Stimulated activated CD8-positive, alpha-beta memory T cell treated with anti-CD3 and anti-CD28 coated beads, Interleukin-4, amount 100 ng/mL, for 24 hours (primary cell): ENCODE results near the gene STAC.

Experiments used
- DNase-seq: peaks from one replicate; pipeline ENCODE4 v3.0.0-alpha.2; 2020; ENCODE audit warnings: low read depth

The STAC gene, protein sequence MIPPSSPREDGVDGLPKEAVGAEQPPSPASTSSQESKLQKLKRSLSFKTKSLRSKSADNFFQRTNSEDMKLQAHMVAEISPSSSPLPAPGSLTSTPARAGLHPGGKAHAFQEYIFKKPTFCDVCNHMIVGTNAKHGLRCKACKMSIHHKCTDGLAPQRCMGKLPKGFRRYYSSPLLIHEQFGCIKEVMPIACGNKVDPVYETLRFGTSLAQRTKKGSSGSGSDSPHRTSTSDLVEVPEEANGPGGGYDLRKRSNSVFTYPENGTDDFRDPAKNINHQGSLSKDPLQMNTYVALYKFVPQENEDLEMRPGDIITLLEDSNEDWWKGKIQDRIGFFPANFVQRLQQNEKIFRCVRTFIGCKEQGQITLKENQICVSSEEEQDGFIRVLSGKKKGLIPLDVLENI

DNA sequence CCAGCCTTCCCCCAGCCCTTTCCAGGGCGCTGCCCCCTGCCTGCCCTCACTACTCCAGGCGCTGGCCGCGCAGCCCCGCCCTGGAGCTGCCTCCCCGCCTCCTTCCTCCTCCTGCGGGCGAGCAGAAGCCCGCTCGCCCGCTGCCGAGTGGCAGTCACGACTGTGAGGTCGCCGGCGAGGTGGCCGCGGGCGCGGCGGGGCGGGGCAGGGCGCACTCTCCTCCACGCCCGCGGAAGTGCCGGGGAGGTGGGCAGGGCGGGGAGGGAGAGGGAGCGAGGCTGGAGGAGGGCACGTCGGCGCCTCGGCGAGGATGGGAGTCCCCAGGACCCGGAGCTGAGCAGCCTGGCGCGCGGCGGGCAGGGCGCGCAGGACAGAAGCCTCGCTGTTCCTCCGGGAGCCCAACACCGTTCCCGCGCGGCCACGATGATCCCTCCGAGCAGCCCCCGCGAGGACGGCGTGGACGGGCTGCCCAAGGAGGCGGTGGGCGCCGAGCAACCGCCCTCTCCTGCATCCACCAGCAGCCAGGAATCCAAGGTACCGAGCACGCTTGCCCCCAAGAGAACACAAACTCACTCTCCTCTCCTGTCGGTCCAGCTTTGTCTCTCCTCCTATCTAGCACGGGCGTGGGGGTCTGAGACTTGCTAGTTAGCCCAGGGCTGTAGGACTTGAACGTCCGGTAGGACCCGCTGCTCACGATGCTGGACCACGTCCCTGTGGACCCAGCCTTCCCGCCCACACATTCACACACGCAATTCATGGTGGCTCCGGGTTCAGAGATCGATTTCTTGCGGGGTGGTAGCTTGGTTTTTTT lies at the start of gene STAC:
Gene STAC, plus strand, starts transcription at position 284 of the 811 bp plus-strand sequence. Its CDS starts 140 bp downstream, at position 424.
- no peak for DNase-seq

DNA sequence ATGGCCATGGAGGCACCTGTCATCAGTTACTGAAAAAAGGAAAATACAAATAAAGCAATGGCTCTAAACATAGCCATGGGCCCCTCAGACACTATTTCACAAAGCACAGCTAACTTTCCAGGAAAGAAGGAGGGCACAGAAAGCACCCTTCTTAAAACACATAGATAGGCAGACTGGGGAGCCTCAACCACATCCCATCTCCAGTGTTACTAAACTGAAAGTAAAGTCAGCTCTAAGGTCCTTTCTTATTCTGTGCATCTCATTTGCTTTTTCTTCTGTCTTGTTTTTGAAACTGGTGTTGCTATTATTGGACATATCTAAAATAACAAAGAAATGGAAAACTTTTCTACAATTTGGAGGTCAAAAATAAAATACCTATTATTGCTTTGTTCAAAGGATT lies 48.2 kb upstream of the STAC start:
- DNase-seq: no peak

DNA sequence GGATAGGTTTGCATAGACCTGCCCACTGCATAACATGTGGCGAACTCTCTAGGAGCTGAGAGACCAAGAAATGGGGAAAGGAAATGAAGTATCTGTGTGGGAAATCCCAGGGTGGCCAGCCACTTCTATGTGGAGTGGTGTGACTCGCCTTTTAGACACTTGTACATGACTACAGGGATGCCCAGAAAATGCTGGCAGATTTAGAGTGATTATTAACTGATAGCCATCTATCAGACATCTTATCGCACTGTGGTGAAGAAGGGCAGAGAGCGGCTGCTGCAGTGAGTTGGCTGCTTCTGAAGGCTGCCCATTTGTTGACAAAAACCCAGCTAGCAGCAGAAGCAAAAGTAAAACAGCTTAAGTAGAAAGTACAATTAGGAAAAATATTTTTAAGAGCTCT lies 18.1 kb upstream of the STAC start:
- no peak for DNase-seq

DNA sequence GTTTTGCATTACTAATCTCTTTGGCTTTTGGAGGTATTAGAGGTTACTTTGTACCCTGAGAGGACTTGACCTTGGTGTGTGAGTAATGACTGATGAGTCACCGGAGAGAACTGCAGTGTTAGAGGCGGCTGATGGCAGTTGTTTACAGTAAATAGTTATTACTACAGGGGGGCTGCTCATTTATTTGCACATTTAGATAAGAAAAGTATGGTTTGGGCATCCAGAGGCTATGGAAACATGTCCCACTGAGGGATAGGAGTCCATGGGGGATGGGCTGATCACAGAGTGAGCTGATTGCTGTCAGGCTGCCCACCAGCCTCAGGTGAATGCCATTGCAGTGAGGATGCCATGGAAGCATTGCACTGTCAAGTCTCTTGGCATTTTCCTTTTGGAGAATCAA lies 17.3 kb upstream of the STAC start:
- no peak for DNase-seq

DNA sequence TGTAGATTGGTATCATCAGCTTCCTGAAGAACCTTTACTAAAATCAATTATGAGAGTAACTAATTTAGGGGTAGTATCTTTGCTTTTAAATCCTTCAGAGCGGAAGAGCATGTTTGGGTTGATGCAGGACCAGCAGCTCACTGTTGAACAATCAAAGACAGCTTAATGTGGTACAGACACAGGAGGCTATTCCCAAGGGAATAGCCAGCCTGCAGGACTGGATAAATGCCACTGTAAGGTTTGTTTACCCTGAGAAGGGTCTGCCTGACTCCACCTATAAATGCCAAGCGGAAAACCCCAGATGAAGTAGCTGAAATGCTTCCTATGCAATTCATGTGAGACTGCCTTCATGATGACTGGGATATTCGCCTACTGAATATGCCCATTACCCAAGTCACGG lies 16.0 kb upstream of the STAC start:
- no peak for DNase-seq

DNA sequence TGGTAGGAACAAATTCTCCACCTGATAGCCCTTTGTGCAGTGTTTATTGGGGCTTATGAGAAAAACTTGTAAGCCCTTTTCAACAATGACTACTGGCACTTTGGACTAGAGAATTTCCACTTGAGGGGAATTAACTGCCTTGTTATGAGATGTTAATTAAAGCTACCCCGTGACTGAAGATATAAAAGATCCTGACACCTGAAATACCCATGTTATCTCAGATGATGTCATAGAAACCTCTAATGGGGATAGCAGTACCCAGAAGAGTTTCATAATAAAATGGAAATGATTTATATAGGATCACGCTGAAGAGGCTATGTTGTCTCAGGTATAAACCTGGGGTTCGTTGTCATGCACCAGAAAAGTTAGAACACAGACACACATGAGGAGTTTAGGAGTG lies 14.5 kb upstream of the STAC start:
- DNase-seq: no peak

DNA sequence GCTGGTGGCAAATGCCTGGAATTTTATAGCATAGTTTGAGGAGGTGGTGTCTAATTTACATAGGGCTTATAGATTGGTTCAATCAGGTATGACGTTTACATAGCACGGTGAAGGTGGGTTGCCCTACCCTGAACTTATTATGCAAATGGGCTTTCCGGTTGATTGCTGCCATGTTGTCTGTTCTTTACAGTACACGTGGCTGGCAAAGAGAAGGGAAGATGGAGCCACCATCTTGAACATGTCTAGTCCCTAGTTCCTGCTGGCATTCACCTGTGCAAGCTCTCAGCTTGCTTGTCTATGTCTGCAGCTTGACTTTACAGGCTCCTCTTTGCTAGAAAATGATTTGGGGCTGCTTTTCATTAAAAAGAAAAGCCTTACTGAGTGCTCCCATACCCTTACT lies 14.0 kb upstream of the STAC start:
- DNase-seq: no peak

DNA sequence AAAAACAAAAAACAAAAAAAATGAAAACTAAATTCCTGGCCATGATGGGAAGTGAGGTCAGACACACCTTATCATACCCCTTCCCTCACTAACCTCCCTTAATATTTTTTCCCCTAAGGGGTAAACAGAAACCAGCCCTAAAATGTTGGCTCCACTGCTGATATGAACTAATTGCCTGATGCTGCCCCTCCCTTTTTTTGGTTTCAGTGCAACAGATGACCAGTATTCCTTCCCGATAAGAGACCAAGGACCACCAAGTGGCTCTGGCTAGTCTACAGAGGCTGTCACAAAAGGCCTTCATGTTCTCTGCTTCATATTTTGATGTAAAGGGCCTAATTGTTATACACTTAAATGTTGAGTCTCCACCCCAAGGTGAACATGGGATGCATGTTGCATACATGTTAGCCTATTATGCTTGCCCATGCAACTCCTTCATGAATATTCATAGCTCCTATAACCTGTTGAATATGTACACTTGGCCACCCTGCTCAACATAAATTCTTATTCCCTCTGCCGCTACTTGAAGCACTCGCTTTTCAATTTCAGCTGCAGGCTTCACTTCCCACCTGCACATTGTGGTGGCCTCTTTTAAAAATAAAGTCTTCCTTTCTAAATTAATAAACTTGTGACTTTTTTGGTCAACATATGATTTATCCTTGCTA lies 12.3 kb upstream of the STAC start:
- no peak for DNase-seq

DNA sequence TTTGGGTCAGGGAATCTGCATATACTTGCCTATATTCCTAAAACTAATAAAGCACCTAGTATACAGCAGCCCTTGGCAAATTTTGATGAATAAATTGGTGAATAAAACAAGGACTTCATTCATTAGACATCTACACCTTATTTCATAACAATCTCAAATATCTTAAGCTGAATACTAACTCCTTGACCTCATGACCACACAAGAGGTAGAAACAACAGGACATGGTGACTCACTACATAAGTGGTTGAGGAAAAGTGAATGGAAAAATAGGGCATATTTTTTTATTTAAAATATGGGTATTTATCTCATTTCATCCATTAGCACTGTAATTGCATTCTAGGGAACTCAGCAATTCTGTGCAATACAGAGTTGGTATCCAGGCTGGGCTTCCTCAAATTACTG lies 7.8 kb upstream of the STAC start:
- DNase-seq: no peak

DNA sequence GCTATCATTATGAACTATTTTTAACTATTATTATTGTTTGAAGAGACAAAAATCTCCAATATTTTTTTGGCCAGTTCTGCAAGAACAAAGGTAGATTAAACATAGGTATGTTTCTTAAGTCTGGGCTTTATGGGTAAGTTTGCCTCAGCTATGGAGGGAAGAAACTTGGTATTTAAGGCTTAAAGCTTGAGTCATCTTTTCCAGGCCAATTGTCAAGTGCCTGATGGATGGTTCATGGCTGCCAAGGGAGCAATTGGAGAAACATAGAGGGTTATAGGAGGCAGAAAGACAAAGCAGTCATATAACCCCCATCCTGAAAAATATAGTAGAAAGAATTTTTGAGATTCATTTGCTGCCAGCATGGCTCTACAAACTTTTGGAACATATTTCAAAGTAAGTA lies 7.2 kb upstream of the STAC start:
- DNase-seq: no peak

DNA sequence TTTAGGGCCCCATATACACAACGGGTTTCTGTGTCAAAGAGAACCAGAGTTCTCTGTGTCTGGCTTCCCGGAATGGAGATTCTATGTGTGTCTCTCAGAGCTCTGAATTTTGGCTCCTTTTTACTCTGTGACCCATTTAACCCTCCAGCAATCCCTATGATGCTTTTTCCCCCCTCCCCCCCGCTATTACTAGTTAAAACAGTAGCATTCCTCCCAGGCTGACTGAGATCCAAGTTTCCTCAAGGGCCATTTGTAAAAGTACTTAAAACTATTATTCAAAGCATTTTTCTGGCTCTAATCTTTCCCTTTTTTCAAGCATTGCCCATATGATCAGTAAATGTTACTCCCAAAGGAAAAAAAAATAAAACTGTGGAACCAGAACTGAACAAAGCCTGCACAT lies 6.6 kb upstream of the STAC start:
- DNase-seq: no peak

DNA sequence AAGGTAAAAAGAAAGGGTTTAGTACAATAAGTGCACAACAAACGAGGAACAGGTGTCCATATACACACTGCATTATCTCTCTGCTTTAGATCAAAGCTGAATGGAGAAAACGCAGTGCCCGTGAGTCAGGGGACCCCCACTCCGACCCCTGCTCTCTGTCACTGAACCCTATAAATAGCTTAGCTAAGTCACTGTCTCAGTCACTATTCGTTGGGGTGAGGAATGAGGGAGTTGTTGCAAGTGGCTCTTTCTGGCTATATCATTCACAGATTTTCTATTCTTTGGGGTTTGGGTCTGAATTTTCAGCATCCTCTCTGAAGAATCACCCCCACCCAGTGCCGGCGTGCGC lies 458 bp upstream of the STAC start:
- no peak for DNase-seq

DNA sequence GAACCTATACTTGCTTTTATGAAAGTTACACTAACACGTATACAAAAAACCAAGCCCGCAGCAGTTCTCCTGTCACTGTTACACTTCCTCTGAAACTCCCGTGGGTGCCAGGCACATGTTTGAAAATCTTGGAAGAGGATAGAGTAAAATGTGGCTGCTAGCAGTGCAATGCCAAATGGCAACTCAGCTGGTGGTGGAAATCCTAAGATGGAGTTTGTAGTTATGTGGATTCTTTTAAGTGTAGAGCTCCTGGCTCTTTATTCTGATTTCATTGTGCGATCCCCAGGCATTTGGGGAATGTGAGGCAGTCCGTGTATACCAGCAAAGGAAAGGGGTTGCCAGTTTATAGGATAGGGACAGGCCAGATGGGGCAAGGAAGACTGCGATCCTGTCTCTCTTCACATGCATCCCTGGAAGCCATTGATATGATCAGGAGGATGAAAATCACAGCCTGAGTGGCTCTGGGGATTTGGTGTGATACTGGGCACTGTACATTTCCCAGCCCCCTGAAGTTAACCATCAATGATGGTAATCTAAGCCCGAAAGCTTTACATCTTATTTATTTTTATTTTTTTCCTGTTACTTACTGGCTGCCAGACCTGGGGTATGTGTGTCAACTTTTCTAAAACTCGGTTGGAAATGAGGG lies 1.1 kb downstream of the STAC start:
- no peak for DNase-seq

DNA sequence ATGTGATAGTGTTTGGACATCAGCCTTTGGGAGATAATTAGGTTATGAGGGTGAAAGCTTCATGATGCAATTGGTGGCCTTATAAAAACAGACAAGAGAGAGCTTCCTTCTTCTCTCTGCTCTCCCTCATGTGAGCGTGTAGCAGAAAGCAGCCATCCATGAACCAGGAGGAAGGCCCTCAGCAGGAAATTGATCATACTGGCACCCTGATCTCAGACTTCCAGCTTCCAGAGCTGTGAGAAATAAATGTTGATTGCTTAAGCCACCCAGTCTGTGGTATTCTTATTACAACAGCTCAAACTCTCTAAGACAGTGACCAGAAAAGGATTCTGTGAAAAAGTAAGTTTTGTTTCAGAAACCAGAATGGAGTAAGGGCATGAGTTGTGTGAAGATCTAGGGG lies 13.3 kb downstream of the STAC start:
- DNase-seq: no peak

DNA sequence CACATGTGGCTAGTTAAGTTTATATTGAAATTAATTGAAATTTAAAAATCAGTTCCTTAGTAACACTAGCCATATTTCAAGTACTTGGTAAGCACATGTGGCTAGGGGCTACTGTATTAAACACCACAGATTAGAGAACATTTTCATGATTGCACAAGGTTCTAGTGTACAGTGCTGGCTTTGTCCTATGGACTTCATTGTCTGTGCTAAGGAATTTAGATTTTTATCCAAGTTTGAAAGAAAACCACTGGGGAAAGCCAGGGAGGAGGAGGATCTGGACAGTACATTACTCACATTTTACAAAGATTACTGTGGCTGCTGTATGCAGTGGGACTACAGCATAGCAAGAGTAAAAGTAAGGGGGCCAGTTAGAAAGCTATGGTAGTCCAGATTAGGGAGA lies 13.9 kb downstream of the STAC start:
- DNase-seq: no peak

DNA sequence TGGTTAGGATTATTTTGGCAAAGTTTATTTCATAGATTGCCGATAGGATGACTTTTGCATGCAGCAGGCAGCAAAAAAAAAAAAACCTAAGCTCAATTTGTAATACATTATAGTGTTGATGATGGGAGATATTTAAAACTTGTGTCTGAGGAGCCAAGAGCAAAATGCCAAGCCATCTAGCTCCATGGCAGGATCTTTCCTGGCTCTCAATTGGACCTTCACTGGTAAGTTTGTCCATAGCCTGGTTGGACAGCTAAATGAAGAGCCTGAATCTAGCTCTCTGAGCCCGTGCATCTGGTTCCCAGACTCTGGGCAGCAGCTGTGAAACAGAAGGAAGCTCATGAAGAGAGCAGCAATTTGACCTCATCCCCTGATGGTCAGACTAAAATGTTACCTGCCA lies 17.5 kb downstream of the STAC start:
- no peak for DNase-seq

DNA sequence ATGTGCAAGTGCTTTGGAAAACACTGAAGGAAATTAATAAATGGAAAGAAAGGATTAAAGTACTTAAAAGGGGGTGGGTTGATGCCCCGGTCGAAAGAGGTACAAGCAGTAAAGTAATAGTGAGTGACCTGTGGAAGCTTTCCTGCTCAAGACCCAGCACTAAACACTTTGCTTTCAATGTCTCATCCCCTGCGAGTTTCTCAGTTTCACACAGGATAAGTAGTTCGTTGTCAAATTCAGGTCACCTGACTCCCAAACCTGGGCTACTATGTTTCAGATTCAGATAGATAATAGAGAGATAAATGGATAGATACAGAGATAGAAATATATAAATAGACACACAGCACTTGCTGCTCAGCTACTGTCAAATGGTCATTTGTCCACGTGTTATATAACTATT lies 19.6 kb downstream of the STAC start:
- no peak for DNase-seq

DNA sequence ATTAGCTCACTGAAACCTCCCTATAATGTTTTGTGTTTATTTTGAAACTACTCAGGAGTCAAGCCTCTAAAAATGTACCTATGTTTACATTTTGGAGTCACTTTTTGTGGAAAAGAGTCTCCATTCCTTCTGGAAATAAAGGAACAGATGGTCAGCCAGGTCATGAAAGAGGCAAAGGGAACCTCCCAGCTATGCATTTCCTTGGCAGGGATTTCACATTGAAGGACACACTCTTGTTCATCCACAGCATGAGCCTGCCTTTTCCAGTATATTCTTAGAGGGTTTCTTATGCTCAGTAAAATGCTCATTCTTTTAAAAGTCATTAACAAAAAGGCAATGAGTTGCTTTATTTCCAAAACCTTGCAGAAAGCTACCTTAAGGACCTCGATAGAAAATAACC lies 20.8 kb downstream of the STAC start:
- no peak for DNase-seq

DNA sequence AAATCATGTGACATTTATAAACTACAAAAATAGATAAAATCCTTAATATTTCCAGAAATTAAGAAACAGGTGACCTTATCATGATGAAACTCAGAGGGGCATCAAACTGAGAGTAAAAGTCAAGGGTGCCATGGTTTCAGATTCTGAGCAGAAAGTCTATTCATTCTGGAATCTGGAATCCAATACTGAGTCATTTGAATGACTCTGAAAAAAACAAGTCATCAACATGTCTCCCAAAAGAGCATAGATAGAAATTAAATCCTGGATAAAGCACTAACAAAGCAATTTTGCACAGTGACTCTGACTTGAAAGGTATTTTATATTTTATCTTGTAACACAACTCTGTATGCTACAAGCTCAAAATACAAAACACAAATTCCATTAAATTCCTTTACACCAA lies 23.4 kb downstream of the STAC start:
- DNase-seq: no peak

DNA sequence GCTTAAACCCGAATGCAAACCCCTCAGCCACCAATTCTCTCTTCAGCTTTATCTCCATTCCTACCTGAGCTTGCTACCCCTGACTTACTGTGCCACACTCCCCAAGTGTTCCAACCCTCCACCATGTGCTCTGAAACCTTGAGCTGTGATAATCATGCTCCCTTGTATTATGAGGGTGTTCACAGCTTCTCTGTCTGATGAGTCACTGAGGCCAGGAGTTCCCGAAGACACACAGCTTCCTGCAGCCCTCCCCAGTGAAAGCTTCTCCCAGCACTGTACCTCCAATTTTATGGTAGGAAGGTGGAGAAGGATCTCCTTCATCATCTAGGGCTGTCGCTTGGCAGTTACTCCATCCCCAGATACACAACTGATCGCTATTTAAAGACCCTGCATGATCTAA lies 24.9 kb downstream of the STAC start:
- no peak for DNase-seq

DNA sequence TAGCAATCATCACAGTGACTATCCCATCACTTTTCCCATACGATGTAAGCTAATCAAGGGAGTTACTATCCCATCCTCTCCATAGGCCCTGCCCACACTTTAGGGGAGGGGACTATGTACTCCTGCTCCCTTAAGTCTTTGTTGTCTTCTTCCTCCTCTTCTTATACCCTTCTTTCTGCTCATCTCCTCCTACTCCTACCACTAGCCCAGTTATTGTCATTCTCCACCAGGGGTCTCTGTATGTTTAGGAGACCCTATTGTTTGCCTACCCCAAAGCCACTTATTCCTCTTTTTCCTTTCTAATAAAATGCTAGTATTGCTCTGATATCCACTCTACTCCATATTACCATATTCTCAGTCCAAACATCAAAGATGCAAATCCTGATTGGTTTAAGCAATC lies 27.8 kb downstream of the STAC start:
- no peak for DNase-seq

DNA sequence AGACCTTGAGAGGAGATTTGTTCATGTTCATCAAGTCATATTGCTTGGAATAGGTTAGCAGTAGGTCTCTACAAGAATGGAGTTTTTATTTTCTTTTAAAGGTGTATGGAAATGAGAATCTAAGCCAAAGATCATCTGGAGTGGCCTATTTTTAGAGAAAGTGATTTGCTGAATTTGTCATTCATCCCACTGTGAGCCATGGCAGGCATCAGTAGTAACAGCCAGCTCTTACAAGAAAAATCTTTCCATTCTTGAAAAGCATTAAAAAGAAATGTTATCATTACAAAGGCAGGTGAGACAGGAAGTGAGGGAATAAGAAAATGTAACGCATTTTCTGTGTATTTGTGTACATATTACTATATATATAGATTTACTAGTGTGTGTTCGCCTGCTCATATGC lies 29.6 kb downstream of the STAC start:
- DNase-seq: no peak

DNA sequence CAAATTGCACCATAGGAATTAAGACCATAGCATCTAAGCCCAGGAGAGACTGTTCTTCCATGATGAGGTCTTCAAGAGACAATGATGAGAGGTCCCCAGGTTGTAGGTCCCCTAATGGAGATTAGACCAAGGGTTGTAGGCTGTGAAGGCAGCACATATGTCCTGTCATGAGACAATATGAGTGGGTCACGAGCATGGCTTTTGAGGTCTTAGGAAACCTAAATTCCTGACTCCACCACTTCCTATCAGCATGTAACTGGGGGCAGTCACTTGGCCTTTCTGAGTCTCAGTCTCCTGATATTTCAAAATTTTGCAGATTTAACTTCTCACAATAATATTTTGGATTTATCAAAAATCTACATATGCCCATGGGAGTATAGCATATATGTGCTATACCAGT lies 31.3 kb downstream of the STAC start:
- no peak for DNase-seq
